GM11168 (cell line): ENCODE data around the gene VWC2.

ENCODE experiments used
- in situ Hi-C: fragments of 300-500 bp; cut with MboI; formaldehyde crosslinking; loops from one replicate; pipeline ENCODE4 v1.12.0; 2022; ENCODE audit warnings: low sequenced_read_pairs; ENCODE audit not compliant: unreplicated experiment

VWC2 gene

GRCh38 chr7:49773218-49773935, at the start of gene VWC2:
TSS of gene VWC2 (plus strand) at chr7:49773638. CDS start at chr7:49775436, 1,798 bp downstream.
- in situ Hi-C loops = no loop called here

GRCh38 chr7:49724071-49724470, 49.4 kb upstream of the VWC2 start:
- in situ Hi-C loops = no loop called here

- in situ Hi-C loops = no loop called here
Observed at GRCh38 chr7:49731836-49732235, 41.6 kb upstream of the VWC2 start.

GRCh38 chr7:49762666-49763065, 10.8 kb upstream of the VWC2 start:
- in situ Hi-C loops = no loop called here

- in situ Hi-C loops = no loop called here
Observed at GRCh38 chr7:49763791-49764190, 9.6 kb upstream of the VWC2 start.

- in situ Hi-C loops = no loop called here
Observed at GRCh38 chr7:49766966-49767365, 6.5 kb upstream of the VWC2 start.

- in situ Hi-C loops = no loop called here
Observed at GRCh38 chr7:49767719-49768118, 5.7 kb upstream of the VWC2 start.

- in situ Hi-C loops = no loop called here
Observed at GRCh38 chr7:49768254-49768653, 5.2 kb upstream of the VWC2 start.

- in situ Hi-C loops = no loop called here
Observed at GRCh38 chr7:49768835-49769234, 4.6 kb upstream of the VWC2 start.

GRCh38 chr7:49769285-49769857, 4.1 kb upstream of the VWC2 start:
- in situ Hi-C loops = no loop called here

- in situ Hi-C loops = no loop called here
Observed at GRCh38 chr7:49770838-49771237, 2.6 kb upstream of the VWC2 start.

- in situ Hi-C loops = no loop called here
Observed at GRCh38 chr7:49771427-49772176, 1.8 kb upstream of the VWC2 start.

GRCh38 chr7:49772916-49773217, 571 bp upstream of the VWC2 start:
- in situ Hi-C loops = no loop called here

- in situ Hi-C loops = no loop called here
Observed at GRCh38 chr7:49773936-49774458, 559 bp downstream of the VWC2 start.

- in situ Hi-C loops = loop anchor here (25.0 kb wide), 1 partner anchor 287 kb away; no protein-coding TSS in a partner anchor
Observed at GRCh38 chr7:49774459-49775064, 1.1 kb downstream of the VWC2 start.

- in situ Hi-C loops = loop anchor here (25.0 kb wide), 1 partner anchor 288 kb away; no protein-coding TSS in a partner anchor
Observed at GRCh38 chr7:49775065-49775948, 1.9 kb downstream of the VWC2 start.

GRCh38 chr7:49775949-49776443, 2.6 kb downstream of the VWC2 start:
- in situ Hi-C loops = loop anchor here (25.0 kb wide), 1 partner anchor 289 kb away; no protein-coding TSS in a partner anchor

GRCh38 chr7:49776994-49777393, 3.6 kb downstream of the VWC2 start:
- in situ Hi-C loops = loop anchor here (25.0 kb wide), 1 partner anchor 290 kb away; no protein-coding TSS in a partner anchor

GRCh38 chr7:49778731-49779270, 5.4 kb downstream of the VWC2 start:
- in situ Hi-C loops = loop anchor here (25.0 kb wide), 1 partner anchor 292 kb away; no protein-coding TSS in a partner anchor
